Endothelial cell of umbilical vein (primary cell): ENCODE data around the gene NRG3.

Experiments used
- CTCF ChIP-seq, 2 donors: IDR thresholded peaks; 1 replicate in 1 of 2; 2 replicates in 1 of 2; pipeline ENCODE4 v1.5.1; 2011; ENCODE audit warnings: low read length in 2 of 2, mild to moderate bottlenecking in 2 of 2, moderate library complexity in 2 of 2, control low read depth in 1 of 2, inconsistent platforms in 1 of 2, low read depth in 1 of 2; ENCODE audit not compliant: insufficient read depth in 1 of 2; ENCODE audit errors: extremely low read depth in 1 of 2
- POLR2AphosphoS5 ChIP-seq: IDR thresholded peaks from 2 replicates; pipeline ENCODE4 v1.6.1; 2012; ENCODE audit warnings: low read depth, mild to moderate bottlenecking, control low read depth, low read length, moderate library complexity; ENCODE audit not compliant: insufficient read depth

- no peak for TF ChIP-seq CTCF (IDR thresholded peaks at IDR 0.05; ENCODE audit: extremely low read depth in 1 of 2, insufficient read depth in 1 of 2, low read depth in 1 of 2, low read length in 2 of 2)
- no peak for TF ChIP-seq POLR2AphosphoS5
These were observed 465.2 kb downstream of the NRG3 start for GRCh38 chr10:82340166-82340565.
